Measurements from ENCODE around the gene KIN.
"Not testable (repeated sequence)": the region's sequence is repeated elsewhere in the genome, so short reads cannot be mapped to it uniquely, and the experiment has no call there.

DNA sequence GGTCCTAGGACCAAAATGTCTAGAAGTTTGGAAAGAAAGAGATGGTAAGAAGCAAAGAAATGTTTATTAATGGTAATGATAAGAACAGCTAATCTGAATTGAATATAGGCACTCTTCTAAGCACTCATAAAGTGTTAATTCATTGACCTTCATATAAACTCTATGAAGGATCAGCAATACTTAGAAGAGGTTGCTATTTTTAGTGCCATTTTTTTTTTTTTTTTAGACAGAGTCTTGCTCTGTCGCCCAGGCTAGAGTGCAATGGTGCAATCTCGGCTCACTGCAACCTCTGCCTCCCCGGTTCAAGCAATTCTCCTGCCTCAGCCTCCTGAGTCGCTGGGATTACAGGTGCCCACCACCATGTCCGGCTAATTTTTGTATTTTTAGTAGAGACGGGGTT lies 5.6 kb downstream of the KIN start:
- TF ChIP-seq, protein P1, sequence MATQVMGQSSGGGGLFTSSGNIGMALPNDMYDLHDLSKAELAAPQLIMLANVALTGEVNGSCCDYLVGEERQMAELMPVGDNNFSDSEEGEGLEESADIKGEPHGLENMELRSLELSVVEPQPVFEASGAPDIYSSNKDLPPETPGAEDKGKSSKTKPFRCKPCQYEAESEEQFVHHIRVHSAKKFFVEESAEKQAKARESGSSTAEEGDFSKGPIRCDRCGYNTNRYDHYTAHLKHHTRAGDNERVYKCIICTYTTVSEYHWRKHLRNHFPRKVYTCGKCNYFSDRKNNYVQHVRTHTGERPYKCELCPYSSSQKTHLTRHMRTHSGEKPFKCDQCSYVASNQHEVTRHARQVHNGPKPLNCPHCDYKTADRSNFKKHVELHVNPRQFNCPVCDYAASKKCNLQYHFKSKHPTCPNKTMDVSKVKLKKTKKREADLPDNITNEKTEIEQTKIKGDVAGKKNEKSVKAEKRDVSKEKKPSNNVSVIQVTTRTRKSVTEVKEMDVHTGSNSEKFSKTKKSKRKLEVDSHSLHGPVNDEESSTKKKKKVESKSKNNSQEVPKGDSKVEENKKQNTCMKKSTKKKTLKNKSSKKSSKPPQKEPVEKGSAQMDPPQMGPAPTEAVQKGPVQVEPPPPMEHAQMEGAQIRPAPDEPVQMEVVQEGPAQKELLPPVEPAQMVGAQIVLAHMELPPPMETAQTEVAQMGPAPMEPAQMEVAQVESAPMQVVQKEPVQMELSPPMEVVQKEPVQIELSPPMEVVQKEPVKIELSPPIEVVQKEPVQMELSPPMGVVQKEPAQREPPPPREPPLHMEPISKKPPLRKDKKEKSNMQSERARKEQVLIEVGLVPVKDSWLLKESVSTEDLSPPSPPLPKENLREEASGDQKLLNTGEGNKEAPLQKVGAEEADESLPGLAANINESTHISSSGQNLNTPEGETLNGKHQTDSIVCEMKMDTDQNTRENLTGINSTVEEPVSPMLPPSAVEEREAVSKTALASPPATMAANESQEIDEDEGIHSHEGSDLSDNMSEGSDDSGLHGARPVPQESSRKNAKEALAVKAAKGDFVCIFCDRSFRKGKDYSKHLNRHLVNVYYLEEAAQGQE (IDR thresholded peaks at IDR 0.05; ENCODE audit: insufficient replicate concordance, low read depth), result not testable (repeated sequence)
- TF ChIP-seq, protein P2, sequence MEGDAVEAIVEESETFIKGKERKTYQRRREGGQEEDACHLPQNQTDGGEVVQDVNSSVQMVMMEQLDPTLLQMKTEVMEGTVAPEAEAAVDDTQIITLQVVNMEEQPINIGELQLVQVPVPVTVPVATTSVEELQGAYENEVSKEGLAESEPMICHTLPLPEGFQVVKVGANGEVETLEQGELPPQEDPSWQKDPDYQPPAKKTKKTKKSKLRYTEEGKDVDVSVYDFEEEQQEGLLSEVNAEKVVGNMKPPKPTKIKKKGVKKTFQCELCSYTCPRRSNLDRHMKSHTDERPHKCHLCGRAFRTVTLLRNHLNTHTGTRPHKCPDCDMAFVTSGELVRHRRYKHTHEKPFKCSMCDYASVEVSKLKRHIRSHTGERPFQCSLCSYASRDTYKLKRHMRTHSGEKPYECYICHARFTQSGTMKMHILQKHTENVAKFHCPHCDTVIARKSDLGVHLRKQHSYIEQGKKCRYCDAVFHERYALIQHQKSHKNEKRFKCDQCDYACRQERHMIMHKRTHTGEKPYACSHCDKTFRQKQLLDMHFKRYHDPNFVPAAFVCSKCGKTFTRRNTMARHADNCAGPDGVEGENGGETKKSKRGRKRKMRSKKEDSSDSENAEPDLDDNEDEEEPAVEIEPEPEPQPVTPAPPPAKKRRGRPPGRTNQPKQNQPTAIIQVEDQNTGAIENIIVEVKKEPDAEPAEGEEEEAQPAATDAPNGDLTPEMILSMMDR (IDR thresholded peaks at IDR 0.05; ENCODE audit: insufficient read depth, low read length), result not testable (repeated sequence)
- not testable (repeated sequence) for TF ChIP-seq POLR2AphosphoS5, GABPA (IDR thresholded peaks at IDR 0.05; ENCODE audit: low read depth)
